Fibroblast of lung (primary cell): ENCODE results near the gene SLC7A6OS. TPM values are rescaled to one million over a fixed set of nuclear protein-coding genes. Genes with fewer than 3 reads are reported as not detected.

Experiments used
- DNase-seq, 2 donors: peaks; one replicate each; pipeline versions ENCODE4 v3.0.0 to v3.0.0-alpha.2; 2010; ENCODE audit warnings: low read depth in 2 of 2
- H2AFZ ChIP-seq: 2 replicates; pipeline ENCODE4 v1.5.1; 2012; ENCODE audit warnings: low read length, control low read depth, inconsistent platforms
- H3K27ac ChIP-seq: 2 replicates; pipeline ENCODE4 v1.5.1; 2011; ENCODE audit warnings: low read length, control low read depth; ENCODE audit not compliant: insufficient read depth
- H3K27me3 ChIP-seq: 2 replicates; pipeline ENCODE4 v1.5.1; 2011; ENCODE audit warnings: mild to moderate bottlenecking, low read length; ENCODE audit not compliant: control insufficient read depth, insufficient read depth
- H3K36me3 ChIP-seq: 2 replicates; pipeline ENCODE4 v1.5.1; 2011; ENCODE audit warnings: low read length; ENCODE audit not compliant: control insufficient read depth, insufficient read depth
- H3K4me1 ChIP-seq: 2 replicates; pipeline ENCODE4 v1.5.1; 2011; ENCODE audit warnings: low read length; ENCODE audit not compliant: control insufficient read depth, insufficient read depth; ENCODE audit errors: extremely low read depth
- H3K4me2 ChIP-seq: 2 replicates; pipeline ENCODE4 v1.5.1; 2011; ENCODE audit warnings: low read length, control low read depth; ENCODE audit not compliant: insufficient read depth; ENCODE audit errors: extremely low read depth
- H3K4me3 ChIP-seq, 4 experiments: fragments of 200-600 bp in 1 of 4; sonication (generic) in 1 of 4; replicated peaks in 1 of 4; 2 replicates each; pipeline ENCODE4 v1.5.1; 2011 to 2016; ENCODE audit warnings: low read length in 4 of 4, low read depth in 3 of 4, mild to moderate bottlenecking in 3 of 4, control low read depth in 2 of 4, inconsistent platforms in 1 of 4, mixed read lengths in 1 of 4; ENCODE audit not compliant: insufficient read depth in 1 of 4; ENCODE audit errors: control extremely low read depth in 1 of 4
- H3K79me2 ChIP-seq: 2 replicates; pipeline ENCODE4 v1.5.1; 2012; ENCODE audit warnings: mild to moderate bottlenecking, low read length, inconsistent platforms; ENCODE audit not compliant: control insufficient read depth, insufficient read depth
- H3K9ac ChIP-seq: 2 replicates; pipeline ENCODE4 v1.5.1; 2011; ENCODE audit warnings: mild to moderate bottlenecking, low read length, control low read depth; ENCODE audit not compliant: insufficient read depth
- H3K9me3 ChIP-seq: 2 replicates; pipeline ENCODE4 v1.5.1; 2012; ENCODE audit warnings: low read depth, low read length; ENCODE audit not compliant: control insufficient read depth, insufficient read depth
- H4K20me1 ChIP-seq: 2 replicates; pipeline ENCODE4 v1.5.1; 2011; ENCODE audit warnings: low read length; ENCODE audit not compliant: control insufficient read depth, insufficient read depth; ENCODE audit errors: extremely low read depth
- EZH2 ChIP-seq: IDR thresholded peaks from 2 replicates; pipeline ENCODE4 v1.5.1; 2012; ENCODE audit warnings: low read length, control low read depth, mild to moderate bottlenecking; ENCODE audit errors: missing control alignments
- polyA plus RNA-seq, 2 donors: library from polyadenylated mRNA; depleted of rRNA in 1 of 2; stranded (reverse) in 1 of 2; unstranded in 1 of 2; fragments of >200 nt; gene quantifications; 2 replicates each; pipeline ENCODE4 v1.2.1, GENCODE V29; 2011 to 2012; ENCODE audit warnings: missing spikeins in 1 of 2
- total RNA-seq: library from RNA; depleted of rRNA; stranded (reverse); fragments of >200 nt; gene quantifications from 2 replicates; pipeline ENCODE4 v1.2.1, GENCODE V29; 2014
- TF ChIP-seq, protein P1 (sequence below), 2 donors: IDR thresholded peaks in 1 of 2; conservative IDR thresholded peaks in 1 of 2; 1 replicate in 1 of 2; 2 replicates in 1 of 2; pipeline ENCODE4 v1.5.1; 2011 to 2012; ENCODE audit warnings: low read length in 2 of 2, control low read depth in 1 of 2, inconsistent platforms in 1 of 2, low read depth in 1 of 2, mild to moderate bottlenecking in 1 of 2

Gene SLC7A6OS
- total and polyA plus RNA-seq, 2 donors (not counting 1 experiment from before 2014, with no cell fraction given), result 8.7 to 19.5 TPM

DNA sequence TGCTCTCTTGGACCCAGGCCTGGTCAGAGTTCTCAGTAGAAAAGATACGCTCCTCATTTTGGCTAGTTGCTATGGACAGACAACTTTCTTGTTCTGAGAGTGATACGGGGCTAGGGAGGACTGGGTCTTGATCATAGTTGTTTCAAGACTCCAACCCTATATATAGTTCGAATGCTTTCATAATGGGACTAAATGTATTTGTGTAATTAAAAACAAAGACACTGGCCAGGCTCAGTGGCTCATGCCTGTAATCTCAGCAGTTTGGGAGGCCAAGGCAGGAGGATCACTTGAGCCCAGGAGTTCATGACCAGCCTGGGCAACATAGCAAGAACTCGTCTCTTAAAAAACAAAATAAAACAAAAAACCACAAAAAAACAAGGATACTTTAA lies 28.7 kb downstream of the SLC7A6OS start:
- no peak for TF ChIP-seq EZH2
- TF ChIP-seq, protein P1, sequence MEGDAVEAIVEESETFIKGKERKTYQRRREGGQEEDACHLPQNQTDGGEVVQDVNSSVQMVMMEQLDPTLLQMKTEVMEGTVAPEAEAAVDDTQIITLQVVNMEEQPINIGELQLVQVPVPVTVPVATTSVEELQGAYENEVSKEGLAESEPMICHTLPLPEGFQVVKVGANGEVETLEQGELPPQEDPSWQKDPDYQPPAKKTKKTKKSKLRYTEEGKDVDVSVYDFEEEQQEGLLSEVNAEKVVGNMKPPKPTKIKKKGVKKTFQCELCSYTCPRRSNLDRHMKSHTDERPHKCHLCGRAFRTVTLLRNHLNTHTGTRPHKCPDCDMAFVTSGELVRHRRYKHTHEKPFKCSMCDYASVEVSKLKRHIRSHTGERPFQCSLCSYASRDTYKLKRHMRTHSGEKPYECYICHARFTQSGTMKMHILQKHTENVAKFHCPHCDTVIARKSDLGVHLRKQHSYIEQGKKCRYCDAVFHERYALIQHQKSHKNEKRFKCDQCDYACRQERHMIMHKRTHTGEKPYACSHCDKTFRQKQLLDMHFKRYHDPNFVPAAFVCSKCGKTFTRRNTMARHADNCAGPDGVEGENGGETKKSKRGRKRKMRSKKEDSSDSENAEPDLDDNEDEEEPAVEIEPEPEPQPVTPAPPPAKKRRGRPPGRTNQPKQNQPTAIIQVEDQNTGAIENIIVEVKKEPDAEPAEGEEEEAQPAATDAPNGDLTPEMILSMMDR (conservative IDR thresholded peaks at IDR 0.05 in 1 of 2, IDR thresholded peaks at IDR 0.05 in 1 of 2; ENCODE audit: low read depth in 1 of 2, low read length in 2 of 2), result no peak
- H3K9me3 ChIP-seq, result no peaks in the 10 kb centered on the region
- peaks cover 6% of the 10 kb centered on the region for H3K79me2 ChIP-seq
- no peaks in the 10 kb centered on the region for H3K27me3 ChIP-seq
- H3K4me2 ChIP-seq, result no peak overlapping the region
- H3K9ac ChIP-seq, result no peak overlapping the region
- H4K20me1 ChIP-seq, result no peaks in the 10 kb centered on the region
- DNase-seq, result no peak
- no peak overlapping the region for H3K4me3 ChIP-seq
- no peak overlapping the region for H2AFZ ChIP-seq
- H3K36me3 ChIP-seq, result peaks cover 2% of the 10 kb centered on the region
- H3K27ac ChIP-seq, result no peak overlapping the region
- no peaks in the 10 kb centered on the region for H3K4me1 ChIP-seq

DNA sequence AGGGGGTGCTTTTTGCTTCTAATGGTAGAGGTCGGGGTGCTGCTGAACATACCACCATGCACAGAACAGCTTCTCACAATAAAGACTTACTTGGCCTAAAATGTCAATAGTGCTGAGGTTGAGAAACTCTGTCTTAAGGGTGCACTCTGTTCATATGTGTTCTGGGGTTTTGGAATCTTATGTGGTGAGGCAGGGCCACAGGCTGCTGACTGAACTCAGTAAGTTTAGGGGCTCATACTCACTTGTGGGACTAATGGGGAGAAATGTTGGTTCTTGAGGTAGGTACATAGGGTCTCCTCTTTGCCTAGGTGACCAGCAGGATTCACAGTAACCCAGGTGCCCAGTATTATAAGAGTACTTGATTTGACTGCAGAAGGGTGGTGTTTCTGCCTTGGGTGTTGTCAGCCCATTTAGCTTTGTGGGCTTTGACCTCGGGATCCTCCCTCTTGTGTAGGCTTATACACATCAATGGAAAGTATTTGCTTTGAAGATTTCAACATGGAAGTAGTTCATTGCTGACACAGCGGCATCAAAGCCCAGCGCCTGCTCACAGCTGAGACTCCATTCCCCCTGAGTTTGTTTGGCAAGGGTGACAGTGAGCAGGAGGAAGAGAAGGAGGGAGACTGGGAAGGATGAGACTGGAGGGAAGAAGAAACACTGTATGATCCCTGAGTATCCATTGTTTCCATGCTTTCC lies 29.2 kb downstream of the SLC7A6OS start:
- Histone ChIP-seq H3K27ac (no peak overlapping the region), H3K4me3 (no peak overlapping the region), H3K4me1 (no peaks in the 10 kb centered on the region), H3K36me3 (peaks cover 2% of the 10 kb centered on the region), H3K9ac (no peak overlapping the region), H3K27me3 (no peaks in the 10 kb centered on the region), H3K4me2 (no peak overlapping the region), H4K20me1 (no peaks in the 10 kb centered on the region), H2AFZ (no peak overlapping the region), H3K9me3 (no peaks in the 10 kb centered on the region), H3K79me2 (peaks cover 5% of the 10 kb centered on the region)
- TF ChIP-seq, protein P1 (conservative IDR thresholded peaks at IDR 0.05 in 1 of 2, IDR thresholded peaks at IDR 0.05 in 1 of 2; ENCODE audit: low read depth in 1 of 2, low read length in 2 of 2), result no peak
- no peak for TF ChIP-seq EZH2
- DNase-seq, result no peak

DNA sequence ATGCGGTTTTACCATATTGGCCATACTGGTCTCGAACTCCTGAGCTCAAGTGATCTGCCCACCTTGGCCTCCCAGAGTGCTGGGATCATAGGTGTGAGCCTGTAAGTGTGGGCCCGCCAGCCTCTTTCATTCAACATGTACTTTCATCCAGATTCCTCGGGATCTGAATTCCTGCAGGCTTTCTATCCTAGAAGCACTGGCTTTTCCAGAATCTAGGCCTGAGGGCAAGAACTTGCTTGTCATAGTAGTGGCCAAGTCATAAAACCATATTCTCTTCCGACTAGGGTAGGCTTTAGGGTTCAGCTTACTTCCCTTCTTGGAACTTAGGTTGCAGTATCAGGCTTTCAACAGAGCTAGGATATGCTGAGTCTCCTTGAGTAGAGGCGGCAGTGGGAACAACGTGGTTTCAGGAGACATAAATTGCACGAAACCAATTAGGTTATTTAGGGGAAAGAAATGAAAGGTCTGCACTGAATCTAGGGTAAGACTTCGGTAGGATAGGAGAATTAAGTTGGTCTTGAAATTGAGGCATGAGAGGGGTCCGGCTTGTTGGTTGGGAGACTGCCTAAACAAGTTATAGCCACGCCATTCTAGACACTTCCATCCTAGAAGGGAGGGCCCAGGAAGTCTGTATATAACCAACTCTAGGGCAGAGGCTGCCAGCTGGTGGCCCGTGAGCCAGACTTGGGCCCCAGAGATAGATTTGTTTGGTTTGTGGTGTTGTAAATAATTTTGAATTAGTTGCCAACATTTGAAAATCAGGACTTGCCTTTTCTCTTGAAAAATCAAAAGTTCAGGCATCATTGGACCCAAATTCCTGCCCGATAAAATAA lies 30.8 kb downstream of the SLC7A6OS start:
- Histone ChIP-seq H3K9me3 (no peaks in the 10 kb centered on the region), H2AFZ (no peak overlapping the region), H3K27me3 (no peaks in the 10 kb centered on the region), H3K27ac (no peak overlapping the region), H4K20me1 (no peaks in the 10 kb centered on the region), H3K79me2 (no peaks in the 10 kb centered on the region), H3K9ac (no peak overlapping the region), H3K4me2 (no peak overlapping the region), H3K36me3 (no peaks in the 10 kb centered on the region), H3K4me3 (no peak overlapping the region), H3K4me1 (no peaks in the 10 kb centered on the region)
- TF ChIP-seq EZH2, result no peak
- TF ChIP-seq, protein P1 (conservative IDR thresholded peaks at IDR 0.05 in 1 of 2, IDR thresholded peaks at IDR 0.05 in 1 of 2; ENCODE audit: low read depth in 1 of 2, low read length in 2 of 2), result no peak
- no peak for DNase-seq
